ENCODE data around the gene ZNF134.

ZNF134 gene

GRCh38 chr19:57641715-57642234, 27.7 kb downstream of the ZNF134 start:
- DNase-seq, result no peak

- DNase-seq, result no peak
These were observed 28.5 kb downstream of the ZNF134 start for GRCh38 chr19:57642396-57643046.

GRCh38 chr19:57643734-57644133, 29.7 kb downstream of the ZNF134 start:
- no peak for DNase-seq

GRCh38 chr19:57648331-57649003, 34.4 kb downstream of the ZNF134 start:
- DNase-seq, result no peak

GRCh38 chr19:57651654-57651996, 37.6 kb downstream of the ZNF134 start:
- no peak for DNase-seq

- DNase-seq, result no peak
These were observed 39.6 kb downstream of the ZNF134 start for GRCh38 chr19:57653689-57654088.

GRCh38 chr19:57655443-57655842, 41.4 kb downstream of the ZNF134 start:
- DNase-seq, result no peak

- no peak for DNase-seq
These were observed 42.3 kb downstream of the ZNF134 start for GRCh38 chr19:57656346-57656745.

- DNase-seq, result no peak
These were observed 50.5 kb downstream of the ZNF134 start for GRCh38 chr19:57664269-57665127.

- no peak for DNase-seq
These were observed 51.3 kb downstream of the ZNF134 start for GRCh38 chr19:57665261-57665806.

- no peak for DNase-seq
These were observed 53.2 kb downstream of the ZNF134 start for GRCh38 chr19:57667228-57667627.

- DNase-seq, result no peak
These were observed 54.6 kb downstream of the ZNF134 start, which contains the start of gene ZSCAN4 for GRCh38 chr19:57668635-57669034. Gene ZSCAN4, plus strand, starts transcription at chr19:57668935. Its CDS starts 7,211 bp downstream, at chr19:57676146.

GRCh38 chr19:57671124-57671895, 57.3 kb downstream of the ZNF134 start:
- no peak for DNase-seq

- DNase-seq, result no peak
These were observed 58.4 kb downstream of the ZNF134 start for GRCh38 chr19:57672466-57672865.

Measured in activated CD4-positive, alpha-beta T cell treated with anti-CD3 and anti-CD28 coated beads for 1 hour (primary cell).